DMS79 (cell line): ENCODE data around the gene MACROD2.

ENCODE experiments used
- DNase-seq: peaks from one replicate; lab custom pipeline; 2025; lab: John Stamatoyannopoulos, UW

The MACROD2 gene

DNA sequence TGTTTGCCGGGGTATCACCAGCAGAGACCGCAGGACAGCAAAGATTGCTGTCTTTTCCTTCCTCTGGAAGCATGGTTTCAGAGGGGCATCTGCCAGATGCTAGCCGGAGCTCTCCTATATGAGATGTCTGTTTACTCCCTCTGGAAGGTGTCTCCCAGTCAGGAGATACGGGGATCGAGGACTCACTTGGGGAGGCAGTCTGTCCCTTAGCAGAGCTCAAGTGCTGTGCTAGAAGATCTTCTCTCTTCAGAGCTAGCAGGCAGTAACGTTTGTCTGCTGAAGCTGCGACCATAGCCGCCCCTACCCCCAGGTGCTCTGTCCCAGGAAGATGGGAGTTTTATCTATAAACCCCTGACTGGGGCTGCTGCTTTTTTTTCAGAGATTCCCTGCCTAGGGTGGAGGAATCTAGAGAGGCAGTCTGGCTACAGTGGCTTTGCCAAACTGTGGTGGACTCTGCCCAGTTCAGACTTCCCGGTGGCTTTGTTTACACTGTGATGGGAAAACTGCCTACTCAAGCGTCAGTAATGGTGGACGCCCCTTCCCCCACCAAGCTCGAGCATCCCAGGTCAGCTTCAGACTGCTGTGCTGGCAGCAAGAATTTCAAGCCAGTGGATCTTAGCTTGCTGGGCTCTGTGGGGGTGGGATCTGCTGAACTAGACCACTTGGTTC, 475.0 kb downstream of the MACROD2 start:
- DNase-seq, result no peak

DNA sequence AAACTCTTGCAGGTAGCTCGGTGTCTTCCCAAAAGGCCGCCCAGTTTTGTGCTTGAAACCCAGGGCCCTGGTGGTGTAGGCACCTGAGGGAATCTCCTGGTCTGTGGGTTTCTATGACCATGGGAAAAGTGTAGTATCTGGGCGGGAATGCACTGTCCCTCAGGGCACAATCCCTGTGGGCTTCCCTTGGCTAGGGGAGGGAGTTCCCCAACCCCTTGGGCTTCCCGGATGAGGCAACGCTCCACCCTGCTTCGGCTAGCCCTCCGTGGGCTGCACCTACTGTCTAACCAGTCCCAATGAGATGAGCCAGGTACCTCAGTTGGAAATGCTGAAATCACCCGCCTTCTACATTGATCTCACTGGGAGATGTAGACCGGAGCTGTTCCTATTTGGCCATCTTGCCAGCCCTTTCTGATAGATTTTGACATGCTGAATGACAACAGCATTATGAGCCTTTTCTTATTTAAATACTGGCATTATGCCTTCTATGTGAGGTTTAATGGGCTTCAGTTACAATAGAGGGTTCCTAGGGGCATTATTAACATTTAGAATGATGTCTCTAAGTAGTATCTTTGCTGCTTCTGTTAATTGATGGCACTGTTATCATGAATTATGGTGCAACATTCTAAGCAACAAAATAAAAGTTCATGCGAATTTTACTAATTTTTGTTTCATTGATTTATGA, 475.8 kb downstream of the MACROD2 start:
- DNase-seq, result no peak

DNA sequence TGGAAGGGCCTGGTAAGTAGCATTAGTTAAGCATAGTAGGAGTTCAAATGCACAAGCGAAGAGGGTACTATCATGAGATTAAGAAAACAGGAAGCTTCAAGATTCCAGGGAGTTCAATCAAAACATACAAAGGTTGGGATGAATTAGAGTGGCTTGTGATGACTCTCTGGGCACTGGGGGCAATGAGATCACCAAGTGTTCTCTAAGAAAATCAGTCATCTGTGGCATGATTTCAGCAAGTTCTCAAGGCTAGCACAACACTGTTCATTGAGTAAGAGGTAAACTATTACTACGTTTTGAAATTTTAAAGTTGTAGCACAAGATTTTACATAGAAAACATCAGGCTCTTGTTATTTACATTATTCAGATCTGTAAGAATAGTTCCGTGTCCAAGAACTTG, 481.8 kb downstream of the MACROD2 start:
- DNase-seq, result no peak

DNA sequence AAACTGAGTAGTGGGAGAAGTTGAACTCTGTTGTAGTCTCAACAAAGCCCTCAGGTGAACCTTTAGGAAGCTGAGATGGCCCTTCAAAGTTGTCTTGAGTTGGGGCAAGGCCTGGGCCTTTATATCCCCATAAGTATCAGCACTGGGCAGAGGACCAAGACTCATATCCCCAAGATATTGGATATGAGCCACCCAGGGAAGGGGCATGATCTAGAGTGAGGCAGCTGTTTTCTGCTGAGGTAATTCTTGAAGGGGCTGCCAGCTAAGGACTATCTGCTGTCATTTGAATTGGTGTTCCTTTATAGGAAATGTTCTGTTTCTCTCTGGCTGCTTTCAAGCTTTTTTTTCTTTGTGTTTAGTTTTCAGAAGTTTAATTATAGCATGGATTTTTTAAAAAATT, 482.8 kb downstream of the MACROD2 start:
- no peak for DNase-seq

DNA sequence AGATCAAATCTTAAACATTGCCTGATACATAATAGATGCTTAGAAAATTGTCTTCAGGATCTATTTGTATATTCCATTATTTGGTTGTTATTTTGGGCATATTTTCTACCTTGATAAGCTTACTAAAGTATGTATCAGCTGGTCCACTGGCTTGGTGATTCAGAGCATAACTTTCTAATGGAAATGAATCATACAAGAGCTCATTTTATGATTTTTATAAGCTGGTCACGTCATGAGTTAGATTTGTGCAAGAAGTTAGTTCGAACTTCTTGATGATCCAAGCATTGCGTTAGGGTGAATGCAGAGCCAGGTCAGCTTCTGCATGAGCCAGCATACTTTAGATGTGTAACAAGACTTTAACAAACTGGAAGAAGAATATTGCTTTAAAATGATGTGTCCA, 486.5 kb downstream of the MACROD2 start:
- DNase-seq, result no peak

DNA sequence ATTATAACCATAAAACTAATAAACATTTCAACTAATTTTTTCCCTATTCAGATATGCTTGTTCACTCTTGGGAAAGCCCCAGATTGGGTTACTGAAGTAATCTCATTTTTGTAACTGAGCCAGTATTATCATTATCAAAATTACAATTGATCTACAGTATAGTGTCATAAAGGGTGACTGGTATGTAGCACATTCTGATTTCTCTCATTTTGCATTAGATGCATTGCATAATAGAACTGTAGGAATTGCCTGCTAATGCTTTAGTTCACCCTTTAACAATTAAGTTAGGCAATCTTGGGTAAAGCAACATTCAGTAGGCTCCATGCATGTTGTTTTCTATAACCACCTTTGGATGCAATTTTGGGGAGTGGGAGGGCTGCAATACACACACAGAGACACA, 492.9 kb downstream of the MACROD2 start:
- no peak for DNase-seq

DNA sequence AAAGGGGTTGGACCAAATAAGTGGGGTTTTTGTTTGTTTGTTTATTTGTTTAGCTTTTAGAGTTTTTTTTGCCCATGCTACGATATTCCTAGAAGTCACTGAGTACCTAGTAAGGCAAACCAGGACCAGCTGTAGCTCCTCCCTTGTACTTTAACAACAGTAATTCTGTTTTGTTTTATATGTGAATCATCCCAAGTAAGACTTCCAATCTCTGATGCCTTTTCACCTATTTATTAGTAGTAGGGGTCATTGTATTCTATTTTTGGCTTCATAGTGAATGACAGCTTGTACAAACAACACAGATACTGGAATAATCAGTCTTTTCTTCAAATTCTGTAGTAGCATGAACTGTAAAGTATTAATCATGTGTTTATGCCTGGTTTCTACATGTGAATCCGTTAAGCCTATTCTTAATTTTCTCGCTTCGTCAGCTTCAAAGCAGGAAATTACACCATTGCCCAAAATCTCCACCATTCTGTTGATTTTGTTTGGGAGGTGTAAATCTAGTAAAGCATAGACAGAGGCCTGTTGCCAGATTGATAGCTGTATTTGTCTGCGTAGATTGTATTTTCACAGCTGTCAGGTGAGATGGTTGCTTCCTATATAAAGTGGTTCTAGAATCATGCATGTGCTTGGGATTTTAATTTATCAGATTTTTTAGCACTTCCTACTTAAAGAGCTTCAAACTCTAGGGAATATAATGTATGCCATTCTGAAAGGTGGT, 493.6 kb downstream of the MACROD2 start:
- DNase-seq, result no peak

DNA sequence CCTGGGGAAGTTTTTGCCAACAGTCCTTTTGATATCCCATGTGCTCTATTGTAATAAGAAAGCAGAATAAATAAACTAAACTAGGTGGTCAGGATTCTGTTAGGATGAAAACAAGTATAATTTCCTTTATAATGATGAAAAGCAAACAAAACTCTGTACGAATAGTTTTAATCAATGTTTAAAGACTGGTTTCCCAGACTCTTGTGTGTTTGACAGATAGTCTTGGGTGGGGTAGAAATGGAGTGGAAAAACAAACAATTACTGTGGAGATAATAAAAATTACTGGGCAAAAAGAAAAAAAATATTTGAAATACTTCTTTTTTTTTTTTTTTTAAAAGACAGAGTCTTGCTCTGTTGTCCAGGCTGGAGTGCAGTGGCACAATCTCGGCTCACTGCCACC, 494.2 kb downstream of the MACROD2 start:
- no peak for DNase-seq

DNA sequence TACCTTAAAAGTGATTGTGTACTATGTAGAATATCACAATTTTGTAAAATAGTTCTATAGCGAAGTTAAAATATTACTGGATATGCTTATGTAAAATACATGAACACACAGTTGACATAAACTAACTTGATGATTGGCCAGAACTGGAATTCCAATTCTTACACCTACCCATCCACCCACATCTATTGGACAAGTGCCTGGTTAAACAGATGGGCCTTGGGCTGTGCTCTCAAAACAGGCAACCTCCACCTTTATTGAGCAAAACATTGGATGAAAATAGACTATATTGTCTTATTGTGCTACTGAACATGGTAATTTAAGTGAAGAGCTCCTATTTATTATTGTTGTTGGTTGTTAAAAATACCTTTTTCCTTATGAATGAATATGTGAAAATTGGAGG, 496.1 kb downstream of the MACROD2 start:
- DNase-seq, result no peak

DNA sequence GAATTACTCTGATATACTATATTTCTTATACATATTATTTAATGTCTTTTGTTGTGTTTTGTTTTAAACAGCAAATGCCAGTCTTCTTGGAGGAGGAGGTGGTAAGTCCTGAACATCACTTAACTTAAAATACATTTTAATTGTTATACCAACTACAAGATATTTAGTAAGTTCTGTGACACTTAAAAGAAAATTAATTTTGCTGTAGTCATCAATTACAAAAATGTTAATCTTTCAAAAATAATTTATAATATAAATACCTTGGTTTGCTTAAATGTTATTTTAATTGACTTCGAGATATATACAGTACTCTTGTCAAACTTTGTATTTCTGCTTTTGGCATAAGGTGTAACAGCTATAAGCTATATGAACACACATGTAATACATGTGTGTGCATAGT, 498.1 kb downstream of the MACROD2 start:
- no peak for DNase-seq

DNA sequence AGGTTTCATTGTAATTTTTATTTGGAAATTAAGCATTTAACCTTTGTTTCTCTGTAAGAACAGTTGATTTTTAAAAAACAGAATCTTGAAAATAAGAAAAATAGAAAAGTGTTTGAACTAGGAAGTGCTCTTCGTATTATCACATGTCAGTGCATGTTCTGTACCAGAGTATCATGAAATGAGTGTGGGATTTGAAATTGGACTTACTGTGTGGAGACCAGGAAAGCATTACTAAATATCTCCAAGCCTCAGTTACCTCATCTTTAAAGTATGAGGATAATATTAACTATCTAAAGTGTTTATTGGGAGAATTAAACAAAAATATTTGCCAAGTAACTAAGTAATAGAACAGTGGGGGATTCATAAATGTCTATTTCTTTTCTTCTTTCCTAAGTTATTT, 499.0 kb downstream of the MACROD2 start:
- no peak for DNase-seq

DNA sequence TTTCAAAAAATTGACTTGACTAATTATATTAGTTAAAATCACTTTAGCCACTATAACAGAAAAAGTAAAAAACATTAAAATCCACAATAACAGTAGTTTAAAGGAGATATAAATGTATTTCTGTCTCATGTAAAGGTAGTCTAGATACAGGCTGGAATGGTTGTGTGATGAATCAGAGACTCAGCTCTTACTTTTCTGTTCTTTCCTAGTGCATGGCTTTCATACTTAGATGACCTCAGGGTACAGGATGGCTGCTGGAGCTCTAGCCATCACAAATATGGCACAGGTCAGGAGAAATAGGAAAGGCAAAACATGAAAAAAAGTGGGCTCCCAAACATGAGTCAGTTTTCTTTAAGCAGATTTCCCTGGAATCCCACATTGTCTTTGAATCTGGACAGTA, 499.8 kb downstream of the MACROD2 start:
- no peak for DNase-seq

DNA sequence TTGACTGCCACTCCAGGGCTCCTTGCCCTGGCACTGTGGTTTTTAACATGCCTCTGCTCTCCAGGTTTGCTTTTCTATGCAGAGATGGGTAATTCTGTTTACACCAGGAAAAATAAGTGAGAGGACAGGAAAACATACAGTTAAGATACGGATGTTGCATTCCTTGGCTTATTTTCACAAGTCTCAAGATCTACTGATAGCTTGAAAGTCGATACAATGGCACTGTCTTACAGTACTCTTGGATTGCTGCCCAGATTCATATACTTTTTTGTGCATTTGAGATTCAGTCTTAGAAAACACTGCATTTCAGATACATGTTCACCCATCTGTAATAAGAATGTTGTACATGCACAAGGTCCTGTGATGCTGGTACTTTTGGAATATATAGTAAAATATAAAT, 501.7 kb downstream of the MACROD2 start:
- no peak for DNase-seq

DNA sequence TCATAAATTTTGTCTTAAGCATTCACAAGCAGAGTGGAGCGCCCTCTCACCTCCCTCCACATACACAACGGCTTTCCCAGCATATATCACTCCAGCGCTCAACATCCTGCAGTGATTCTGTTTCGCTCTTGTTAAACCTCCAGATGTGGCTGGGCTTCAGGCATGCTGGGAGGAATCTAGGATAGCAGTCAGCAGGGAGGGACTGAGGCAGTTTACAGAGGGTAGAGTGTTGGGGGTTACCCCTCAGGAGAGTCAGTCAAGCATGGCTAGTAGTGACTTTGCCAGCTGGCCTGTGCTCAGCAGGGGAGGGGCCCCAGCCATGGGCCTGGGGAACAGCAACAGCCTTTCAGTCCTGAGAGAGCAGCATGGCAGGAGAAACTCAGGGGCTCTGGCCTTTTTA, 503.5 kb downstream of the MACROD2 start:
- no peak for DNase-seq

DNA sequence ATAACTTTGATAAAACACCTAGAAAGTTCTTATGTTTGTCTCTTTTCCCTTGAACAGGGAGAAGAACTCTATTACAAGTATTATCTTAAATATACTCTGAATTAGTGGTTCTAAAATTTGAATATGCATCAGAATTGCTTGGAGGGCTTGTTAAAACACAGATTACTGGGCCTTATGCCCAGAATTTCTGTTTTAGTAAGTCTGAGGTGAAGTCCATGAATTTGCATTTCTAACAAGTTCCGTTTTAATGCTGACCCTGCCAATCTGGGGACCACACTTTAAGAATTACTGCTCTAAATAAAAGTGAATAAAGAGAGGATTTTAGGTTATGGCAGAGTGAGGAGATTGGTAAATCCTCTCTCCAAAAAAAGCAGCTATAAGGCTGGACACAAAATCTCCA, 510.2 kb downstream of the MACROD2 start:
- DNase-seq, result no peak

DNA sequence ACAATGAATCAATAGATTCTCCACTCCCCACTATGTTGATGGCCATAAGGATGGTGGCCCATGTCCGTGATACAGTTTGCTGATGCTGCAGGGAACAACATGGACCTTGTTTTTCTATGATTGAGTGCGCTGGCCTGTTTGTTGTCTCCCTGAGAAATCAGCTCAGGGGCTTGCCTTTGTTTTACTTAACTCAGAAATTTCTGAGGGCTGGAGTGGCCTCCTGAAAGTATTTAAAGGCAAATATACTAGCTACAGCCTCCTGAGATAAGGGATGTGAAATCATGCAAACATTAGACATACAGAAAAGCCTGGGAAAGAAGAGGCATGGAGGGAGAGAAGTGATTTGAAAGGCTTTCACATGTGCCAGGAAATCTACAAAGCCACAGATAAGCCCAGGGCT, 512.4 kb downstream of the MACROD2 start:
- DNase-seq, result no peak

DNA sequence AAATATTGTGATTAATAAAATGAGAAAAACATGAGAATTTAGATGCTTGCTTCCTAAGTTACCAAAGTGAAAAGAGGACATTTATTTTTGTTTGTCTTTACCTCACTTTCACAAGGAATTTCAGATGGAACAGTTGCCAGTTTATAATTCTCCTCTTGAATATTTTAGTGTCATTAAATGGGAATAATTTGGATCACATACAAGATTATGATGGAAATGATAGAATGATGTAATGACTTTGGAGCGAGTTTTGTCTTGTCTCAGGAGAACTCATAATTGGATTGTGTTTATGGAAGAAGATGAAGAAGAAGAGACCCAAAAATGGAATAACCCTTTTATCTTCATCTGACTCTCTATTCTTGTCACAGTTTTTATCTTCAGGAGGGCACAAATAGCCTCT, 515.0 kb downstream of the MACROD2 start:
- no peak for DNase-seq

DNA sequence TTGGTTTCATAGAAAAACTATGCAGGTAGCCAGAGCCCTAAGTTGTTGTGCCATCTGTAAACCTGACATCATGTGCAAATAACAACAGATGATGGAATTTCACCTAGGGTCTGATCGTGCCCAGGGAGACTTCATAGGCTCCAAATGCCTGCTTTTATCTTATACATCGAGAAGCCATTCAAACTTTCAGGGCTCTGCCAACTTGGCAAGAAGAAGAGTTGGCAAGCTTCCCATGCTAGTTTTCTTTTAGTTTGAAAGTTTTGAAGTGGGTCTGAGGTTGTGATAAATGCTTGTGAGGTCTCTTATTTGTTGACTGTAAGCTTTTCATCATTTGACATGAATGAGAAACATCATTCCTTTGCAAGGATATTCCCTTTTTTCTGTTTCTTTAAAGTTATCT, 517.5 kb downstream of the MACROD2 start:
- no peak for DNase-seq

DNA sequence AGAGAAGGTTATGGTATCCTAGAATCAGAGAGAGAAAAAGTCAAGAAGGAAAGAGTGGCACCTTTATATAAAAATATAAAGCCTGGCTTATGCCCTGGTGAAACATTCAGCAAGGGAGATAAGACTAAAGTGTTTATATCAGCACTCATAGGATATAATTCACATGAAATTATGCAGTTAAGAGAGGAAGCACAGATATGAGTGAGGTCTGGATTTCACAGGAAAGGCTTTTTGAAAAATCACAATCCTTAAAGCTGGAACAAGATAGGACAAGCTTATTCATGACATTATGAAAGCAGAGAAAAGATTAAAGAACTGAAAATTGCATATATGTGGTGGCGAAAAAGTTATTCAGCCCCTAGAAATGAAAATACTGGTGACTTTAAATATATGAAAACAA, 523.3 kb downstream of the MACROD2 start:
- no peak for DNase-seq

DNA sequence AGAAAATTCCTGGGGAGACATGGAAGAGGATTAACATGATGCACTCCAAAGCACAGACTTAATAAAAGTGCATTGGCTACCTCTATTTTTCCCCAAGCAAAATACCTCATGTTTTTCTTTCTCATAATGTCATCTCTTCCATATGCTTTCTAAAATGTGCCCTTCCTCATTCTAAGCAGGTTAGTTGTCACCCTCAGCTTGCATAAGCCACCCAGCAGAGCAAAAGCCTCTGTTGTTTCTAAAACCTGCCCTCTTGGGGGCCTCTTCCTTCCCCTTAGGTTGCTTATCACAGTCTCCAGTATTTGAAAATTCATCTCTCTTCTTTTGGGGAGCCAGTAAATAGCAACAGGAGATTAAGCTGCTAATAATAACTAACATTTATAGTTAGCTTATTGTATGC, 525.7 kb downstream of the MACROD2 start:
- no peak for DNase-seq

DNA sequence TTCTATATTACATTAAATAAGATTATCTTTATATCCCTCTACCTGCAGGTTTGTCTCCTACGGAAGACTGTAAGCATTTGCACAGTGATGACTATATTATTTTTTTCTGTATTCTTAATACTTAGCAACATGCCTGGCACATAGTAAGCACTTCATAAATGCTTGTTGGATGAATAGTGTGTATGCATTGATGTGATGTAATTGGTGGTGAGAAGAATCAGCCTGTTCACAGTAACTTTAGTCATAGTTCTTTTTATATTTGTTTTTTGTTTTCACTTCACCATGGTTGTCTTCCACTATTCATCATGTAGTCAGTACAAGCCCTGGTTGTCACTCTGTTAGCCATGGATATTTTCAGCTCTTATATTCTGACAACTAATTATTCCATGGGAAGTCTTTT, 526.1 kb downstream of the MACROD2 start:
- no peak for DNase-seq

DNA sequence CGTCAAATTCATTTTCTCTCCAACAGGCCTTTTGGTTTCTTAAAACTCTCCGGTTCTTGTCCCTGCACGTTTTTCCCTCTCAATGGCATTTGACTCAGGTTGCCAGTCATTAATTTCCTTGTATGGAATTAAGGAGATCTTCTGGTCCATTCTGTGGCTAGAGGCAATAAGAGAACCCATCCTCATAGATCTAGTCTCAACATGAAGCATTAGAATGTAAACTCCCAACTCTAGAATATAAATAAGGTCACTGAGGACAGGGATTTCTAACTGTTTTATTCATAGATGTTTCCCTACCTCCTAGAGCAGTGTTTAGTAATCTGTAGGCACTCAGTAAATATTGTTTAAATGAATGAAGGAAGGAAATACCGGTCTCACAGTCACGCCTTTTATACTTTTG, 527.3 kb downstream of the MACROD2 start:
- no peak for DNase-seq

DNA sequence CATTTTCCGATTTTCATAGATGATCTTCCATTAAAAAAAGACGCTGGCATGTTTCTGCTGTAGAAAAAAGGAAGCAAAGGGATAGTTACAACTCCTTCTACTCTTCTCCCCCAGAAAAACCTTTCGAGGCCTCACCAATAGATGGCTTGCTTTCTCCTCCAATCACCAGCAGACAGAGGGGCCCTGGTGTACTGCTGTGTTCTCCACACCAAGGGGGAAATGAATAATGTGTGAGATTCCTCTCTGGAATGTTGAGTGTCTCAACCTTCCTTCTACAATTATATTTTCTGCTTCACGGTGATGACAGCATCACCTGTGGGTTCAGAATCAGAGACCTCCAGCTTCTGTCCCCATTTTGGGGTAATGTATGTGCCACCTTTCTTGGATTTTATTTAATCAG, 527.8 kb downstream of the MACROD2 start:
- no peak for DNase-seq

DNA sequence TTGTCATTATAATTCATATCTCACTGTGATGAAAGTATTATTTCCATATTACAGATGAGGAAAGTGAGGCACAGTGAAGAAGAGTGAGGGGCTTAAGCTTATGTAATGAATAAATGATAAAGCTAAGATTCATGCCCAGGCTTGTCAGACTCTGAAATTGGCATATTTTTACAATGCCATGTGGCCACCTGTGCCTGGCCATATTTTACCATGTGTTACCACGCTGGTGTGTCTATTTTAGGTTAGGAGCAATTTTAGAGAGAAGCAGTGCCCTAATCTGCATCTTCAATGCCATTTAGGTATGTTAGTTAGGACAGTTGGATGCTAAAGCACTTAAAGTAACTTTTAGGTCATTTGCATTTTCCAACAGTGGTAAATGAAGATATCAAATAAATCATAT, 530.1 kb downstream of the MACROD2 start:
- no peak for DNase-seq
